ENCODE results near the gene OR6K6. TPM values are rescaled to one million over a fixed set of nuclear protein-coding genes. Genes with fewer than 3 reads are reported as not detected.

OR6K6 gene
- total RNA-seq, 1 experiment from 2014 or later, result not detected

DNA sequence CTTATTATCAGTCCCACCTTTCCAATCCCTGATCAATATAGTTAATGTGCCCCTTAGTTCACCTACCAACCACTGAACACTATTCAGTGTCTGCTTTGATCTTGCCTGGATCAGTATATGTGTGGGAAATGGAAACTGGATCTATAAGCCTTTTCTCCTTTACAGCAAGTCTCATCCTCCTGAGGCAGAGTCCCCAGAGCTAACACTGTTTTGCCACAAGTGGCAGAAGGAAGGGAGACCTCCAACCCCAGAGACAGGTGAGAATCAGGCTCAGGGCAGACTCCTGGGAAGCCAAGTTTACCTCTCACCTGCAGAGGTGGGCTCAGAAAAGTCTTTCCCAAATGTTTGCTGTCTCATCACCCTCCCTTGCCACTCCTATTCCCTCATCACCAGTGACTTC lies 26.6 kb downstream of the OR6K6 start, which contains the start of gene OR6N2:
Gene OR6N2 (minus strand): TSS at position 101 of the 400 bp plus-strand sequence. CDS start 3,569 bp downstream, outside the sequence.
- no peak within 1 kb of the TSS for H3K4me3 ChIP-seq
- no peaks in the 10 kb centered on the region for H3K9me3 ChIP-seq
- H3K36me3 ChIP-seq, result no peaks in the 10 kb centered on the region
- H3K27me3 ChIP-seq, result peaks cover 2% of the 10 kb centered on the region; the same call in 1 of the 2 replicates
- DNase-seq, result no peak

DNA sequence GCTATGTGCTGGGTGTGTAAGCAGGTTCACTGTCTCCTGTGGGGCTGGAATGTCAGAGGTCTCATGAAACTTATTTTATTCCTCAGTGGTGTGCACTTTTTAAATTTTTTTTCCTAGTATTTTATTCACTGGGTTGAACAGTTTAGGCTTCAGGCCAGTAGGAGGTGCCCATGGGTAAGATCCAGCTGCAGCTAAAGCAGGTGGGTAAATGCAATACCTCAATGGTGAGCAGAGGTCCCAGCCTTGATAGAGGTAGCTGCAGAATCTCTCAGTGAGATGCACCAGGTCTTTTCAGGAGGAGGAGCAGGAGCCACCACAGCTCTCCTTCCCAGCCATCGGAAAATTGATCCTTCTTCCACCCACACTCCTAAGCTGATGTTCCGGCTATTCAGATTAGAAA lies 39.1 kb downstream of the OR6K6 start:
- H3K27me3 ChIP-seq, result no peaks in the 10 kb centered on the region
- H3K4me3 ChIP-seq, result no peak overlapping the region
- H3K9me3 ChIP-seq, result no peaks in the 10 kb centered on the region
- H3K36me3 ChIP-seq, result no peaks in the 10 kb centered on the region
- DNase-seq, result no peak

DNA sequence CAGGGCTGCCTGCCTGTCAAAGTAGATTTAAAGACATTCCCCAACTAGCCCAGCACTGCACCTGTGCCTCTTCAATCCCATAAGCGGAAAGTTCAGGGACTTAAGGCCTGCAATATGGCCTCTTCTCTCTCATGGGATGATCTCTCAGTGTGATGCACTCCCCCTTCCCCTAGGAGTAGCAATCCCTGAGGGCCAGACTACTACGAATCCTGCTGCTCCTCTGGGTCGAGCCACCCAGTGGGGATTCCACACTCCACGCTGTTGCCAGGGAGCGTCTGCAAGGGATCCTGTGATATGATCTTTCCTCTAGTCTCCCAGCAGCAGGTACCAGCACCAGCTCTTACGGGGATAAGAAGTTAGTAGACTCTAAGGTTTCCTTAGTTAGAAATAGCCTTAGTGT lies 39.7 kb downstream of the OR6K6 start:
- H3K9me3 ChIP-seq, result no peaks in the 10 kb centered on the region
- no peaks in the 10 kb centered on the region for H3K36me3 ChIP-seq
- no peaks in the 10 kb centered on the region; the same call in 1 of the 2 replicates for H3K27me3 ChIP-seq
- no peak overlapping the region for H3K4me3 ChIP-seq
- DNase-seq, result no peak

DNA sequence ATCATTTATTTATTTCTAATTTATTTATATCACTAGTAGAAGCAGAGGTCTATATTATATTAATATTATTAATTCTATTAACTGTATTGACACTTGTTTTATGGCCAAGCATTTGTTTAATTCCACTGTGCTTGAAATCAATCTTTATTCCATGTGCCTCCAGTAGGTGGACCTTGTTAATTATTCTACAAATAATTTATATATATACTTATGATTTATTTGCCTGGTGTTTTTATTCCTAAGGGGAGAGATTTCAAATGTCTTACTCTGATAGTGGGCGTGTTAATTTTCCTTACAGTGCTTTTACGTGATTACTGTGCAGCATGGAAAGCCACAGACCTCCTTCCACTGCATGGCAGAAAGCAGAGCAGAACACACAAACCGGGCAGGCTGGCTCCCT lies 44.0 kb downstream of the OR6K6 start:
- H3K9me3 ChIP-seq, result no peaks in the 10 kb centered on the region
- no peak overlapping the region for H3K4me3 ChIP-seq
- no peaks in the 10 kb centered on the region for H3K36me3 ChIP-seq
- DNase-seq, result no peak
- peaks cover 3% of the 10 kb centered on the region; the same call in 1 of the 2 replicates for H3K27me3 ChIP-seq

GRCh38 chr1:158799689-158800088 lies 45.2 kb downstream of the OR6K6 start:
- Histone ChIP-seq H3K9me3 (no peaks in the 10 kb centered on the region), H3K27me3 (peaks cover 3% of the 10 kb centered on the region; the same call in 1 of the 2 replicates), H3K36me3 (no peaks in the 10 kb centered on the region), H3K4me3 (no peak overlapping the region)
- DNase-seq, result no peak

- no peaks in the 10 kb centered on the region for H3K36me3 ChIP-seq
- no peak for DNase-seq
- peaks cover 3% of the 10 kb centered on the region; the same call in 1 of the 2 replicates for H3K27me3 ChIP-seq
- H3K4me3 ChIP-seq, result no peak overlapping the region
- H3K9me3 ChIP-seq, result no peaks in the 10 kb centered on the region
These were observed 46.0 kb downstream of the OR6K6 start for GRCh38 chr1:158800526-158800925.

GRCh38 chr1:158801396-158801795 lies 46.9 kb downstream of the OR6K6 start:
- Histone ChIP-seq H3K36me3 (no peaks in the 10 kb centered on the region), H3K9me3 (no peaks in the 10 kb centered on the region), H3K4me3 (no peak overlapping the region), H3K27me3 (peaks cover 3% of the 10 kb centered on the region; the same call in 1 of the 2 replicates)
- no peak for DNase-seq

GRCh38 chr1:158803678-158804077 lies 49.2 kb downstream of the OR6K6 start:
- H3K27me3 ChIP-seq, result peaks cover 3% of the 10 kb centered on the region; the same call in 1 of the 2 replicates
- no peaks in the 10 kb centered on the region for H3K9me3 ChIP-seq
- no peak for DNase-seq
- H3K36me3 ChIP-seq, result no peaks in the 10 kb centered on the region
- H3K4me3 ChIP-seq, result no peak overlapping the region

Other genes with a start within 250 kb of the OR6K6 start
- gene OR6Y1, start 200.3 kb upstream of the OR6K6 start, total RNA-seq (2014; rRNA removed; shearing (Covaris generic); ENCODE audit: low replicate concordance), result not detected in 2 replicates
- gene OR6P1, start 184.1 kb upstream of the OR6K6 start, total RNA-seq (2014; rRNA removed; shearing (Covaris generic); ENCODE audit: low replicate concordance), result not detected in 2 replicates
- gene OR10X1, start 174.8 kb upstream of the OR6K6 start, total RNA-seq (2014; rRNA removed; shearing (Covaris generic); ENCODE audit: low replicate concordance), result not detected in 2 replicates
- gene OR10Z1, start 149.5 kb upstream of the OR6K6 start, total RNA-seq (2014; rRNA removed; shearing (Covaris generic); ENCODE audit: low replicate concordance), result not detected in 2 replicates
- not detected in 2 replicates for gene SPTA1, start 68.0 kb upstream of the OR6K6 start, total RNA-seq (2014; rRNA removed; shearing (Covaris generic); ENCODE audit: low replicate concordance)
- not detected in 2 replicates for gene OR6K2, start 54.1 kb upstream of the OR6K6 start, total RNA-seq (2014; rRNA removed; shearing (Covaris generic); ENCODE audit: low replicate concordance)
- gene OR6K3, start 34.0 kb upstream of the OR6K6 start, total RNA-seq (2014; rRNA removed; shearing (Covaris generic); ENCODE audit: low replicate concordance), result not detected in 2 replicates
- not detected in 2 replicates for gene OR6N1, start 17.5 kb downstream of the OR6K6 start, total RNA-seq (2014; rRNA removed; shearing (Covaris generic); ENCODE audit: low replicate concordance)
- gene OR6N2, start 26.5 kb downstream of the OR6K6 start, total RNA-seq (2014; rRNA removed; shearing (Covaris generic); ENCODE audit: low replicate concordance), result not detected in 2 replicates
- gene MNDA, start 76.6 kb downstream of the OR6K6 start, total RNA-seq (2014; rRNA removed; shearing (Covaris generic); ENCODE audit: low replicate concordance), result not detected in 2 replicates
- not detected in 2 replicates for gene PYHIN1, start 176.8 kb downstream of the OR6K6 start, total RNA-seq (2014; rRNA removed; shearing (Covaris generic); ENCODE audit: low replicate concordance)